HFF-Myc (cell line): ENCODE data around the gene PDE4D.
A peak's percentile ranks its signal among the peaks of the same experiment; 100 is the strongest.

ENCODE experiments used
- DNase-seq: peaks from one replicate; pipeline ENCODE4 v3.0.0-alpha.2; 2011; ENCODE audit warnings: low read depth; ENCODE audit errors: extremely low read depth
- H3K4me3 ChIP-seq: replicated peaks from 2 replicates; pipeline ENCODE4 v1.5.1; 2011; ENCODE audit warnings: low read depth, mild to moderate bottlenecking, control low read depth, low read length
- TF ChIP-seq, protein P1 (sequence below): IDR thresholded peaks from 2 replicates; pipeline ENCODE4 v1.5.1; 2012; ENCODE audit warnings: mild to moderate bottlenecking, low read depth, low read length, control low read depth; ENCODE audit errors: missing control alignments

The PDE4D gene

DNA sequence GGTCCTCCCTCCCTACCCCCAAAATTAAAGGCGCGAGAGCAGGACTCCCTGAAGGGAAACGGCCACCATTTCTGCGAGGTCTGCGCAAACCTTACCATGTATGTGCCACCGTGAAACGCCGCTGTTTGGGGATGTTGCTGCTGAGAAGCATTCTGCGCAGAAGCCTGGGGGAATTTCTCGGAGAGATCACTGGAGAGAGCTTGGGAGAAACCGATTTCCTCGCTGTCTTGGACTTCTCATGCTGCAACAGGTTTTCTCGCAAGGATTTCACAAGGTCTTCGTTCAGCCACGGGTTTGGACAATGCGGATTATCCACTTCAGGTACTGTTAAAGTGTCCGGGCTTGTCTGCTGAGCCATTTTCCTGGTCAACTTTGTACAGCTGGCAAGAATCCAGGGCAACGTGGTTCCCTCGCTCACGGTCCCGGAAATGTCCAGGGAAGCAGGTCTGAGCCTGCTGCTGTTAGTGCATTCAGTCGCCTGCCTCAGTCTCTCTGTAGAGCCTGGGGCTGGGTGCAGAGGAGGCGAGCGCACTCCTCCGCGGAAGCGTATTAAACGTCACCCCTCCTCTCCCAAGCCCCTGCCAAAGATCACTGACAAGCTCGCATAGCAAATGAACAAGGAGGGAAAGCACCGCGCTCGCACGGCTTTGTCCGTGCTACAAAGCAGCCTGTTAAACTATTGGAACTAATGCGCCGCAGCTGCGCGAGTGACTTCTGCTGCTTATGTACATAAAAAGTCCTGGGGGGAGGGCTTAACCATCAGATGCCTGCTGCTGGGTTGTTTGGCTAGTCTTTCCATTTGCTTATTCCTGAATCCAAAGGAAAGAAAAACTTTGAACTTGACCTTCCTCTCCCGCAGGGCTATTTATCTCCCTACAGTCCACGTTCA is 125.1 kb downstream of the PDE4D start:
- peak; percentile 78 for DNase-seq
- TF ChIP-seq, protein P1, sequence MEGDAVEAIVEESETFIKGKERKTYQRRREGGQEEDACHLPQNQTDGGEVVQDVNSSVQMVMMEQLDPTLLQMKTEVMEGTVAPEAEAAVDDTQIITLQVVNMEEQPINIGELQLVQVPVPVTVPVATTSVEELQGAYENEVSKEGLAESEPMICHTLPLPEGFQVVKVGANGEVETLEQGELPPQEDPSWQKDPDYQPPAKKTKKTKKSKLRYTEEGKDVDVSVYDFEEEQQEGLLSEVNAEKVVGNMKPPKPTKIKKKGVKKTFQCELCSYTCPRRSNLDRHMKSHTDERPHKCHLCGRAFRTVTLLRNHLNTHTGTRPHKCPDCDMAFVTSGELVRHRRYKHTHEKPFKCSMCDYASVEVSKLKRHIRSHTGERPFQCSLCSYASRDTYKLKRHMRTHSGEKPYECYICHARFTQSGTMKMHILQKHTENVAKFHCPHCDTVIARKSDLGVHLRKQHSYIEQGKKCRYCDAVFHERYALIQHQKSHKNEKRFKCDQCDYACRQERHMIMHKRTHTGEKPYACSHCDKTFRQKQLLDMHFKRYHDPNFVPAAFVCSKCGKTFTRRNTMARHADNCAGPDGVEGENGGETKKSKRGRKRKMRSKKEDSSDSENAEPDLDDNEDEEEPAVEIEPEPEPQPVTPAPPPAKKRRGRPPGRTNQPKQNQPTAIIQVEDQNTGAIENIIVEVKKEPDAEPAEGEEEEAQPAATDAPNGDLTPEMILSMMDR: no peak
- peak overlapping the region; percentile 74 for H3K4me3 ChIP-seq

DNA sequence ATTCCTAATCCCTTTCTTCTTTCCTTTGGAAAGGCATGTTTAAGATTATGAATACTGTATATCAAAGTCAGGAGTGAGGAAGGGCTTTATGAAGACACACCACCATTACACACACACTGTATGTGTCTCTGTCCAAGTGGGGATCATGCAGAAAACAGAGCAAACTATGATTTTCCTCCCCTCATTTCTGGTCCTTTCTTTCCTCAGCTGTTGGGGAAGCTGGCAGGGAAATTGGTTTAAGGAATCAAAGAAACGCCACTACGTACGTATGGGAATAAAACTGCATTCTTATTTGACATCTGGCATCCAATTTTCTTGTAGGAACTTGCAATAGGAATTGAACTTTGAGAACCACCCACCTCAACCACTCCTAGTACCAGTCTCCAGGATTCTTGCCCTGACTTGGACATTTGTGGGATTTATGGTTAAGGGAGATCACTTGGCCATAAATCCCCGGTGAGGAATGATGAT is 125.8 kb downstream of the PDE4D start:
- TF ChIP-seq, protein P1: no peak
- DNase-seq: no peak
- peak overlapping the region; percentile 74 for H3K4me3 ChIP-seq

DNA sequence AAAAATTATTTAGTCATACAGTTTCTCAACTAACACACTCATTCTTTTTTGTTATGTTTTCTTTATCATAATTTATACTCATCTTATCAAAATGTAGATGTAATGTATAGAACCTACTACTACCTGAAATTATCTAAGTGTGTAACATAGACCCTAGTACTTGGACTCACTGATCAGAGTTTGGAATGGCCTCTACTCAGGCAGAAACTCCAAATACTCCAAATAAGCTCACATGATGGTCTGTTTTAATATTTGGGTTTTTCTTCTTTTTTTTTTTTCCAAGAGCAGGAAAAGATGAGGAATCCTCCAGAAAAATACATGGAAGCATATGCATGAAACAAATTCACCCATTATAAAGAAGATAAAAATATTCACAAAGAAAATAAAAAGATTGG is 126.3 kb downstream of the PDE4D start:
- no peak for DNase-seq
- TF ChIP-seq, protein P1: no peak
- H3K4me3 ChIP-seq: peak overlapping the region; percentile 74

DNA sequence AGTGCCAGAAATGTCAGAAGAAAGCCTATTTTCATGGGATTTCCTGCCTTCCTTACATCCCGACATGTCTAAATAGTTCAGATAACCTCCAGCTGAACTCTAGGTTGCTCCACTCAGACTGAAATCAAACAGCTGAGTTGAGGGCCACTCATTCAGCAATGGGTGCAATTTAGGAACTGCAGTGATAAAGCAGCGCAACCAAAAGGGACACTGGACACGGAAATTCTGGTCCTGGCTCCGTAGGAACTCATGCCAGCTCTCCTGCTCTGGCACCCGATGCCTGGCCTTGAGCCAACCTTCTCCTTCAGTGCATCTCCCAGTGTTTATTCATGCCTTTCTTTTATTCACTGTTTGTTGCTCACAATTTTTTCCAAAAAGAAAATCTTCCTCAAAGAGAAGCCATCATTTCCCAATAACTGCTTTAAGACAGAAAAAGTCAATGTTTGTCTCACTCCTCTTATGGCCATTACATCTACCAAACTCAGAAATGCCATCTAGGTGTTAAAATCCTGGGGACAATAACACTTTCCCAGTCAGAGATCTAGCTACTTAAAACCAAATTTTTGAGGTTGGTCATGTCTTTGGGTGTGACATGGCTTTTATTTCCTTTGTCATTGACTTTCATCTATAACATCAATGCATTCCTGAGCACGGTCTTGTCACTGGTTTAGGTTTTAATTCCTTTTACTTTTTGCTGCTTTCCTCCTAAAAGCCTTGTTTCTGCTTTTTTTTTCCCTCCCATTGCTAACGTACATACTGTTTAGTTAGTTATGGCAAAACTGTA is 126.9 kb downstream of the PDE4D start:
- TF ChIP-seq, protein P1: no peak
- no peak for DNase-seq
- H3K4me3 ChIP-seq: peak overlapping the region; percentile 74

DNA sequence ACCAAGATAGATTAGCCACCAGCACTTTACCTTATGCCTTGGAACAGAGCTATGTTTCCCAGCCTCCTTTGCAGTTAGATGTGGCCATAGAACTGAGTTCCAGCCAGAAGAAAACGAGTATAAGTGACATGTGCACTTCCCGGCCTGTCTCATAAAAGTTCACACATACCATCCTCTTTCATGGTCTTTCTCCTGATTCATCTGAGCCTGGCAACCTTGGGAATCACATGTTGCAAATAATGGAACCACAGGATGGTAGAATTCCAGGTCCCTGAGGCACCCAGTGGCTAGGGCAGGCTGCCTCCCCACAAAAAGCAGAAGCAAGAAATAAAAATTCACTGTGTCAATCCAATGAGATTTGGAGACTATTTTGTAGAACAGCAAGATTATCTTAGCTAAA is 128.1 kb downstream of the PDE4D start:
- DNase-seq: no peak
- H3K4me3 ChIP-seq: no peak overlapping the region
- TF ChIP-seq, protein P1: no peak

DNA sequence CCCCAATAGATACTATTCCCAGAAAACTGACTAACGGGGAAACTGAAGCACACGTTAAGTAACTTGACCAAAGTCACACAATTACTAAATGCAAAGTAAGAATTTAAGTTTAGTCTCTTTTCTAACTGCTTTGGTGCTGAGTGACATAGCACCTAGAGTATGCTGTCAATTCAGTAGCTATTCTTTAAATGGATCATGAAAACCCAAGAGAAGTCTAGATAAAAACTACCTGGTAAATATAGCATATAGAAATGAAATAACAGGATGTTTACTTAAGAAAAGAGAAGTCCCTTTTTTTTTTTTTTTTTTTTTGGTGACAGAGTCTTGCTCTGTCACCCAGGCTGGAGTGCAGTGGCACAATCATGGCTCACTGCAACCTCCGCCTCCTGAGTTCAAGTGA is 129.2 kb downstream of the PDE4D start:
- DNase-seq: no peak
- TF ChIP-seq, protein P1: no peak

More for the DNA sequence above, 129.2 kb downstream of the PDE4D start:
- H3K4me3 ChIP-seq: no peak overlapping the region
